Pancreas (tissue), 10 donors: ENCODE results near the gene CALN1. TPM values are rescaled to one million over a fixed set of nuclear protein-coding genes. Genes with fewer than 3 reads are reported as not detected.

Source experiments
- ATAC-seq, 4 donors: fragments of 200-7000 bp; cut with Tn5 transposase; one replicate each; pipeline versions ENCODE4 v1.8.0 to v1.9.1; 2020; ENCODE audit warnings: mild to moderate bottlenecking in 4 of 4, moderate library complexity in 4 of 4
- DNase-seq, 6 donors: peaks; one replicate each; pipeline ENCODE4 v3.0.0-alpha.2; 2020
- FAIRE-seq: peaks from 2 replicates; lab custom pipeline; 2012; peaks lifted over from hg19 to GRCh38; lab: Jason Lieb, UNC
- H3K27ac ChIP-seq, 4 donors: fragments of 200-600 bp; sonication (generic); 1 replicate in 3 of 4; 2 replicates in 1 of 4; pipeline versions ENCODE4 v1.5.0 to v1.8.0; 2020
- H3K27me3 ChIP-seq, 4 donors: fragments of 200-600 bp; one replicate each; pipeline ENCODE4 v1.8.0; 2021
- H3K36me3 ChIP-seq, 3 donors: fragments of 200-600 bp; sonication (generic) in 1 of 3; one replicate each; pipeline versions ENCODE4 v1.5.0 to v1.8.0; 2020 to 2021
- H3K4me1 ChIP-seq, 3 donors: fragments of 200-600 bp; one replicate each; pipeline ENCODE4 v1.8.0; 2021
- H3K4me3 ChIP-seq, 4 donors: fragments of 200-600 bp; sonication (generic) in 2 of 4; one replicate each; pipeline versions ENCODE4 v1.5.0 to v1.8.0; 2020 to 2021
- H3K9me3 ChIP-seq, 4 donors: fragments of 200-600 bp; one replicate each; pipeline ENCODE4 v1.8.0; 2021
- WGBS, 2 donors: extraction: QIAGEN DNeasy Blood & Tissue Kit; methylation state at CpG; one replicate each; pipeline ENCODE4 v1.1.7; 2013; 5-methylcytosine and 5-hydroxymethylcytosine counted together
- intact Hi-C, 3 donors: fragments of 100-400 bp; cut with DNase I; formaldehyde crosslinking; loops; one replicate each; pipeline versions ENCODE4 v1.11.1 to v1.14.2; 2022
- polyA plus RNA-seq, 2 donors: library from polyadenylated mRNA; stranded (reverse); fragments of 200-250 nt; gene quantifications; one replicate each; pipeline ENCODE4 v1.2.3, GENCODE V29; 2013
- total RNA-seq, 6 donors: library from RNA; stranded (reverse); fragmentation: NEBNext Ultra II Directional in 4 of 6; extraction: Animal tissue kit (Norgen Biotek cat#: 25700) in 4 of 6; gene quantifications; one replicate each; pipeline versions ENCODE4 v1.2.1 to v1.2.4, GENCODE V29; 2021 to 2023
- TF ChIP-seq, protein P1 (sequence below), 4 donors: fragments of 200-600 bp; sonication (generic) in 3 of 4; IDR thresholded peaks; one replicate each; pipeline versions ENCODE4 v1.5.0 to v1.8.0; 2021; ENCODE audit warnings: antibody characterized with exemption in 4 of 4
- donor health status: healthy with polysubstance abuse.
- donor health status: DM: no; HTN: no; CAD: no; lungs with moderate emphysema.
- donor health status: DM: no; HTN: no; CAD: no.
- donor health status: control.
- donor health status: control.
- donor health status: Bipolar disorder and iron deficiency.
- donor health status: DM: yes; HTN: yes; CAD: no.
- donor health status: DM: no; HTN: no; CAD: no.
- donor health status: DM: no; HTN: no; CAD: no.
- donor health status: DM: yes; HTN: yes; CAD: no.

Gene CALN1
- total and polyA plus RNA-seq, 8 donors: 0.39 to 18.4 (median 1.5) TPM

DNA sequence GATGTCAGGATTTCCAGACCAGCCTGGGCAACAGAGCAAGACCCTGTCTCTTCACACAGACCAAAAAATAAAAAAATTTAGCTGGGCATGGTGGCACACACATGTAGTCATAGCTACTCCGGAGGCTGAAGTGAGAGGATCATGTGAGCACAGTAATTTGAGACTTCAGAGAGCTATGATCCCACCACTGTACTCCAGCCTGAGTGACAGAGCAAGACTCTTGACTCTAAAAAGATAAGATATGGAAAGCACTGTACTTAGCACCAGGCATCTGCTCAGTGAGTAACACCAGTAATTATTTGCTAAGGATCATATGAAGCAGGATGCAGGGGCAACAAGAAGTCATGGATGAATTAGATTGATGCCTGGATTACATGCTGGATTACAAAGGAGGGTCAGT, 128.8 kb downstream of the CALN1 start:
- DNase-seq (no peak), FAIRE-seq (no peak), ATAC-seq (no peak)
- TF ChIP-seq, protein P1, sequence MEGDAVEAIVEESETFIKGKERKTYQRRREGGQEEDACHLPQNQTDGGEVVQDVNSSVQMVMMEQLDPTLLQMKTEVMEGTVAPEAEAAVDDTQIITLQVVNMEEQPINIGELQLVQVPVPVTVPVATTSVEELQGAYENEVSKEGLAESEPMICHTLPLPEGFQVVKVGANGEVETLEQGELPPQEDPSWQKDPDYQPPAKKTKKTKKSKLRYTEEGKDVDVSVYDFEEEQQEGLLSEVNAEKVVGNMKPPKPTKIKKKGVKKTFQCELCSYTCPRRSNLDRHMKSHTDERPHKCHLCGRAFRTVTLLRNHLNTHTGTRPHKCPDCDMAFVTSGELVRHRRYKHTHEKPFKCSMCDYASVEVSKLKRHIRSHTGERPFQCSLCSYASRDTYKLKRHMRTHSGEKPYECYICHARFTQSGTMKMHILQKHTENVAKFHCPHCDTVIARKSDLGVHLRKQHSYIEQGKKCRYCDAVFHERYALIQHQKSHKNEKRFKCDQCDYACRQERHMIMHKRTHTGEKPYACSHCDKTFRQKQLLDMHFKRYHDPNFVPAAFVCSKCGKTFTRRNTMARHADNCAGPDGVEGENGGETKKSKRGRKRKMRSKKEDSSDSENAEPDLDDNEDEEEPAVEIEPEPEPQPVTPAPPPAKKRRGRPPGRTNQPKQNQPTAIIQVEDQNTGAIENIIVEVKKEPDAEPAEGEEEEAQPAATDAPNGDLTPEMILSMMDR (IDR thresholded peaks at IDR 0.05): no peak
- H3K27me3 ChIP-seq: no peaks in the 10 kb centered on the region
- 61 to 82% methylated on average over 1 of the region's 1 CpG for WGBS, 2 donors
- no peak overlapping the region for H3K4me3 ChIP-seq
- H3K9me3 ChIP-seq: no peaks in the 10 kb centered on the region
- no peaks in the 10 kb centered on the region for H3K4me1 ChIP-seq
- no peak overlapping the region for H3K27ac ChIP-seq
- H3K36me3 ChIP-seq: no peaks in the 10 kb centered on the region
- intact Hi-C loops: no loop called here

DNA sequence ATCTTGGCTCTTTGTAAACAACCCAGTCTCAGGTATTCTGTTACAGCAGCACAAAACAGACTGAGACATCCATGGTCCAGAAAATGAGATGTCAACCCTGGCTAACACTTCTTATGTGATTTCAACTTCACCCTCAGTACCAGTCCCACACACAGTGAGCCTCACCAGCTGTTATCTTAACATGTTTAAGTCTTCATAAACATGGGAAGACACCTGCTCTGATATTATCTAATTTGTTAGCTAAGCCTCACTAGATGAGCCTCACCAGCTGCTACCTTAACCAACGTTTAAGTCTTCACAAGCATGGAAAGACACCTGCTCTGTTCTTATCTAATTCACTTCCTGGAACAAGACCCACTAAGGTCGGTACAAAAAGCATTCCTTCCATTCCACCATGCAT, 130.8 kb downstream of the CALN1 start:
- Histone ChIP-seq H3K9me3 (no peaks in the 10 kb centered on the region), H3K4me3 (no peak overlapping the region), H3K4me1 (no peaks in the 10 kb centered on the region), H3K27ac (no peak overlapping the region), H3K27me3 (no peaks in the 10 kb centered on the region), H3K36me3 (no peaks in the 10 kb centered on the region)
- 20 to 23% methylated on average over 2 of the region's 2 CpGs for WGBS, 2 donors
- FAIRE-seq: no peak
- intact Hi-C loops: no loop called here
- DNase-seq: no peak
- ATAC-seq: no peak
- TF ChIP-seq, protein P1 (IDR thresholded peaks at IDR 0.05): no peak

DNA sequence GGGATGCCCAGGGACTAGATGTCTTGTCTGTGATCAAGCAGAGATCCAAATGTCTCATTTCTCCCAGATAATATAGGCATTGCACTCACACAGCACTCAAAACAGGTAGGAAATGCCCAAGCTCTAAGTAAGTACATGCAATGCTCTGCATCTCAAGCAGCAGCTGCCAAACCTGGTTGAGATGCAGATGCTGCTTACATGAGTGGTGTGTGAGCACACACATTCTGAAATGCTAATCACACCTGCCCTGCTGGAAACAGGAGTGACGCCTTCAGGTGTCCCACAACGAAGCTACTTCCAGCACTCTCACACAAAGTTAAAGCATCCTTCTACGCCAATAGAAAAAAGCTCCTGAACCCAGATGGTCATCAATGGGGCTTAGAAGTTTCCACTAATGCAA, 132.9 kb downstream of the CALN1 start:
- TF ChIP-seq, protein P1 (IDR thresholded peaks at IDR 0.05): no peak
- DNase-seq (no peak), ATAC-seq (no peak), FAIRE-seq (no peak)
- Histone ChIP-seq H3K27me3 (no peaks in the 10 kb centered on the region), H3K4me3 (no peak overlapping the region), H3K36me3 (no peaks in the 10 kb centered on the region), H3K27ac (no peak overlapping the region), H3K9me3 (no peaks in the 10 kb centered on the region), H3K4me1 (no peaks in the 10 kb centered on the region)
- 60 to 61% methylated on average over 3 of the region's 3 CpGs for WGBS, 2 donors
- intact Hi-C loops: no loop called here

DNA sequence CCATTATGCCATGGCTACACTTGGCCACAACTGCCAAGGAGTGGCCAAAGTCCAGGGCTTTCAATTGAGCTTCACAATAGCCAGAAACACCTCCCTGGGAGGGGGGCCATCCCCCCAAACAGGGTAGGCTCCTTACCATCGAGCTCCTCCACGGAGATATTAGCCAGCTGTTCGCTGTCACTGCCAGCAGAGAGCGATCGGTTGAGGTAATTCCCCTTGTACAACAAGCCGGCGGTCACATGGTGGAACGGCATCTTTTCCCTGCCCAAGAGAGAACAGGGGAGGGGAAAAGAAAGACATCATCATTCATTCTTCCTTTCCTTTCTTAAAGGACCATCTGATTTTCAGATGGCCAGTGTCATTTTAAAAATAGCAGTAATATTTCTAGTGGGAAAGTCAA, 133.6 kb downstream of the CALN1 start:
- 75 to 83% methylated on average over 8 of the region's 8 CpGs for WGBS, 2 donors
- ATAC-seq (no peak), DNase-seq (no peak), FAIRE-seq (no peak)
- Histone ChIP-seq H3K27ac (no peak overlapping the region), H3K9me3 (no peaks in the 10 kb centered on the region), H3K36me3 (no peaks in the 10 kb centered on the region), H3K4me3 (no peak overlapping the region), H3K4me1 (no peaks in the 10 kb centered on the region), H3K27me3 (no peaks in the 10 kb centered on the region)
- intact Hi-C loops: no loop called here
- TF ChIP-seq, protein P1 (IDR thresholded peaks at IDR 0.05): no peak

DNA sequence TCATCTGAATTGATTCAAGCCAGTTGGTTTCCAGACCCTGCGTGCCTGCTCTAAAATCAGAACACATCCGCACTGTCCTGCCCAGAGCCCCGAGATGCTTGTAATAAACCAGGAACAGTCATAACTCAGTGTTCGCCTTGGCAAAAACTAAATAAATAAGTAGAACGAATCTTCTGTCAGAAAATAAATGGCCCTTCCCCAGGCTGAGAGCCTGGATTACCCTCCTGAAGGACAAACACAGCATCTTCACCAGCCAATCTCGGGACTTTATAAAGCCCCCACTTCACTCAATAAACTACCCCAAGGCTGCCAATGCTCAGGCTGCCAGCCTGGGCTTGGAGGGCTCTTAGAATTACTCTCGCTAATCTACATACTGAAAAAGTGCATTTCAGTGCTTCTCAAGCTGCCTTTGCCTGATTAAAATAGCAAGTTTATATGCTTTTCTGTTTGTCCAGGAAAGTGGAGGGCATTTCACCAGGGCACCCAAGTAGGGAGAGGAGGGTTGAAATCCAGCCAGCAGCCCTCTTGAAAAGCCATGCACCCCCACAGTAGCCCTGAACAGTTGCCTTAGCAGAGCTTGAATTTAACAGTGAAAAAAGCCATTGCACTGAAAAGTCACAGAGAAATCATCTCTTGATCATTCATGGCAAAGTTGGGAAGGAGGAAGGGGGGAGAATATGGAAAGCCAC, 136.6 kb downstream of the CALN1 start:
- FAIRE-seq: no peak
- Histone ChIP-seq H3K36me3 (no peaks in the 10 kb centered on the region), H3K27me3 (no peaks in the 10 kb centered on the region), H3K9me3 (no peaks in the 10 kb centered on the region), H3K4me1 (no peaks in the 10 kb centered on the region), H3K4me3 (no peak overlapping the region), H3K27ac (no peak overlapping the region)
- ATAC-seq: no peak
- WGBS, 2 donors: 62 to 76% methylated on average over 7 of the region's 7 CpGs
- intact Hi-C loops: no loop called here
- no peak for DNase-seq
- TF ChIP-seq, protein P1 (IDR thresholded peaks at IDR 0.05): no peak
